Chondrocyte (in vitro differentiated cells): ENCODE measurements around the gene PRSS57. TPM values are rescaled to one million over a fixed set of nuclear protein-coding genes. Genes with fewer than 3 reads are reported as not detected.
"Not testable (repeated sequence)": the region's sequence is repeated elsewhere in the genome, so short reads cannot be mapped to it uniquely, and the experiment has no call there.

Source experiments
- DNase-seq: peaks from one replicate; pipeline ENCODE4 v3.0.0; 2021; ENCODE audit warnings: mixed read lengths, low spot score
- H3K27ac Mint-ChIP-seq: one replicate; pipeline ENCODE4 v1.8.0; 2021; ENCODE audit warnings: mild to moderate bottlenecking, moderate library complexity, mixed read lengths; ENCODE audit not compliant: unreplicated experiment
- H3K27me3 Mint-ChIP-seq: 2 replicates; pipeline ENCODE4 v1.8.0; 2021; ENCODE audit warnings: low read depth, mixed read lengths
- H3K36me3 Mint-ChIP-seq: 2 replicates; pipeline ENCODE4 v1.8.0; 2021; ENCODE audit warnings: low read depth, mixed read lengths
- H3K4me1 Mint-ChIP-seq: 2 replicates; pipeline ENCODE4 v1.8.0; 2021; ENCODE audit warnings: low read depth, mild to moderate bottlenecking, mixed read lengths
- H3K4me3 Mint-ChIP-seq: one replicate; pipeline ENCODE4 v1.8.0; 2021; ENCODE audit warnings: mild to moderate bottlenecking, moderate library complexity, mixed read lengths; ENCODE audit not compliant: unreplicated experiment
- H3K9me3 Mint-ChIP-seq: 2 replicates; pipeline ENCODE4 v1.8.0; 2021; ENCODE audit warnings: low read depth, mixed read lengths
- total RNA-seq: library from RNA; stranded (reverse); gene quantifications from 3 replicates; pipeline ENCODE4 v1.2.1, GENCODE V29; 2021
- TF ChIP-seq, protein P1 (sequence below): fragments of 200-600 bp; sonication (generic); IDR thresholded peaks from 2 replicates; pipeline ENCODE4 v1.5.0; 2021; ENCODE audit warnings: antibody characterized with exemption, mild to moderate bottlenecking, moderate library complexity

The PRSS57 gene
- total RNA-seq, 1 donor from 2014 or later = not detected

- TF ChIP-seq, protein P1, sequence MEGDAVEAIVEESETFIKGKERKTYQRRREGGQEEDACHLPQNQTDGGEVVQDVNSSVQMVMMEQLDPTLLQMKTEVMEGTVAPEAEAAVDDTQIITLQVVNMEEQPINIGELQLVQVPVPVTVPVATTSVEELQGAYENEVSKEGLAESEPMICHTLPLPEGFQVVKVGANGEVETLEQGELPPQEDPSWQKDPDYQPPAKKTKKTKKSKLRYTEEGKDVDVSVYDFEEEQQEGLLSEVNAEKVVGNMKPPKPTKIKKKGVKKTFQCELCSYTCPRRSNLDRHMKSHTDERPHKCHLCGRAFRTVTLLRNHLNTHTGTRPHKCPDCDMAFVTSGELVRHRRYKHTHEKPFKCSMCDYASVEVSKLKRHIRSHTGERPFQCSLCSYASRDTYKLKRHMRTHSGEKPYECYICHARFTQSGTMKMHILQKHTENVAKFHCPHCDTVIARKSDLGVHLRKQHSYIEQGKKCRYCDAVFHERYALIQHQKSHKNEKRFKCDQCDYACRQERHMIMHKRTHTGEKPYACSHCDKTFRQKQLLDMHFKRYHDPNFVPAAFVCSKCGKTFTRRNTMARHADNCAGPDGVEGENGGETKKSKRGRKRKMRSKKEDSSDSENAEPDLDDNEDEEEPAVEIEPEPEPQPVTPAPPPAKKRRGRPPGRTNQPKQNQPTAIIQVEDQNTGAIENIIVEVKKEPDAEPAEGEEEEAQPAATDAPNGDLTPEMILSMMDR = no peak
- Mint-ChIP-seq H3K9me3 (no peaks in the 10 kb centered on the region), H3K27me3 (no peaks in the 10 kb centered on the region), H3K4me3 (no peak overlapping the region), H3K4me1 (peaks cover 12% of the 10 kb centered on the region), H3K36me3 (peaks cover 20% of the 10 kb centered on the region), H3K27ac (no peak overlapping the region)
- no peak for DNase-seq
These were observed 37.2 kb upstream of the PRSS57 start for GRCh38 chr19:732148-733069.

DNA sequence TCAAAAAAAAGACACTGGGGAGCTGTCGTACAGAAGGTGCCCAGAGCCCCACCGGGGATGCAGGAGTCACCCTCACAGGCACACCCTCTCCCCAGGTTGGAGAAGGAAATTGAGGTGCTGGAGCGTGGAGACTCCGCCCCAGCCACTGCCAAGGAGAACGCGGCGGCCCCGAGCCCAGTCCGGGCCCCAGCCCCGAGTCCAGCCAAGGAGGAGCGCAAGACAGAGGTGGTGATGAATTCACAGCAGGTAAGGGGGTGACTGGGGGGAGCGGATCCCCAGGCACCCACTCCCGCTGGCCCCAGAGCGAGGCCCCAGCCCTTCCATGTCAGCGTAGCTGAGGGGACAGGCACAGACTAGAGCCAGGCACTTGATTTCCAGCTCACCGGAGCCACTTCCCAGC, 35.7 kb upstream of the PRSS57 start:
- no peaks in the 10 kb centered on the region for H3K27me3 Mint-ChIP-seq
- H3K4me1 Mint-ChIP-seq = peaks cover 16% of the 10 kb centered on the region
- no peak overlapping the region for H3K4me3 Mint-ChIP-seq
- DNase-seq = no peak
- no peaks in the 10 kb centered on the region for H3K9me3 Mint-ChIP-seq
- no peak overlapping the region for H3K27ac Mint-ChIP-seq
- H3K36me3 Mint-ChIP-seq = peaks cover 24% of the 10 kb centered on the region
- TF ChIP-seq, protein P1 = no peak

DNA sequence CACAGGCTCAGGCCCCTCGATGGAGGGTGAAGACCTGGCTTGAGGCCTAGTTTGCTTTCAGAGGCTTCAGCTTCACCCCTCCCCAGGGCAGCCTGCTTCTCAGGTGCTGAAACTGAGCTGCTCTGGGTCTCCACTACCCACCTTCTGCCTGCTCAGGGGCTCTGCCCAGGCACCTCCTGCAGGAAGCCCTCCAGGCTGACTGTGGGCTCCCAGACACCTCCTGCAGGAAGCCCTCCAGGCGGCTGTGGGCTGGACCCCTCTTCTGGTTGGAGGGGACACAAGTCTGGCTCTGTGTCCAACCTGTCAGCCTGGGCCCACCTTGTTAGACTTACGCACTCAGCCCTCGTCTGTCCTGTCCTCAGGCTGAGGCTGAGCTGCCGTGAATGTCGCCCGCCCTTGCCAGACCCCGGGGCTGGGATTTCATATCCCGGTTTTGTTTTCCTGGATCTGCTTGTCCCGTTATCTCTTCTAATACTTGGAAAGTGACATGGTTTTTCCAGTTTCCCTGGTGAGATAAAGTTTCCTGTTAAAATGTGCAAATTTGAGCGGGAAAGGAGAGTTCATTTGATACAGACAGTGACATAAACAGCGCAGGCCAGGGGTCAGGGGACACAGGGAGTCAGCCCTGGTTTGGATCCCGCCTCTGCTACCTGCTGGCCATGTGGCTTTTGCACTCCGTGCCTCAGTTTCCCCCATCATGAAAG, 34.9 kb upstream of the PRSS57 start:
- TF ChIP-seq, protein P1 = no peak
- no peaks in the 10 kb centered on the region for H3K9me3 Mint-ChIP-seq

GRCh38 chr19:729564-729963, 34.3 kb upstream of the PRSS57 start:
- H3K27me3 Mint-ChIP-seq, H3K9me3 Mint-ChIP-seq, DNase-seq, H3K4me3 Mint-ChIP-seq, H3K27ac Mint-ChIP-seq: not testable (repeated sequence)
- H3K4me1 Mint-ChIP-seq = peaks cover 16% of the 10 kb centered on the region
- peaks cover 21% of the 10 kb centered on the region for H3K36me3 Mint-ChIP-seq

More for the DNA sequence above, 34.9 kb upstream of the PRSS57 start:
- H3K36me3 Mint-ChIP-seq = peaks cover 24% of the 10 kb centered on the region
- H3K27ac Mint-ChIP-seq = no peak overlapping the region
- H3K4me3 Mint-ChIP-seq = no peak overlapping the region
- no peaks in the 10 kb centered on the region for H3K27me3 Mint-ChIP-seq
- DNase-seq = no peak
- H3K4me1 Mint-ChIP-seq = peaks cover 16% of the 10 kb centered on the region

- Mint-ChIP-seq H3K27ac (peak overlapping the region; percentile 27), H3K9me3 (no peaks in the 10 kb centered on the region), H3K36me3 (peaks cover 13% of the 10 kb centered on the region), H3K27me3 (no peaks in the 10 kb centered on the region), H3K4me1 (peaks cover 11% of the 10 kb centered on the region), H3K4me3 (no peak overlapping the region)
- DNase-seq = no peak
- TF ChIP-seq, protein P1 = no peak
These were observed 32.8 kb upstream of the PRSS57 start for GRCh38 chr19:728011-728410.
